Ramos (cell line): ENCODE measurements around the gene AEBP2.

Experiments
- in situ Hi-C: fragments of 300-500 bp; cut with MboI; formaldehyde crosslinking; loops from one replicate; pipeline ENCODE4 v1.14.3; 2022; ENCODE audit warnings: low sequenced_read_pairs; ENCODE audit not compliant: unreplicated experiment

The AEBP2 gene

GRCh38 chr12:19496219-19496878, 57.1 kb downstream of the AEBP2 start:
- in situ Hi-C loops: no loop called here

- in situ Hi-C loops: no loop called here
Measured at GRCh38 chr12:19498099-19498498, 58.8 kb downstream of the AEBP2 start.

DNA sequence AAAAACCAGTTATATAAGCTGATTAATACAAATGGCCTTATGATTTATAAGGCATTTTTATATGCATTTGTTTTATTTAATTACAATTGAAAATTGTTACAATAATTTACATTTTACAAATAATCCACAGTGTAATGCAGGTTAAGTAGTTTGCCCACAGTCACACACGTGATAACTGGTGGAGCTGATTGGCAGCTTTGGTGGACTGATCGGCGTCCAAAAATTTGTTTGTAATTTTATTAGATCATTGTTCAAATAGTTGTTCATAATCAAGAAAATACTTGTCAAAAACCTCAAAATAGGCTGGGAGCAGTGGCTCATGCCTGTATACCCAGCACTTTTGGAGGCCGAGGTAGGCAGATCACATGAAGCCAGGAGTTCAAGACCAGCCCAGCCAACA, 59.7 kb downstream of the AEBP2 start:
- in situ Hi-C loops: no loop called here

GRCh38 chr12:19506497-19506896, 67.2 kb downstream of the AEBP2 start:
- in situ Hi-C loops: no loop called here

DNA sequence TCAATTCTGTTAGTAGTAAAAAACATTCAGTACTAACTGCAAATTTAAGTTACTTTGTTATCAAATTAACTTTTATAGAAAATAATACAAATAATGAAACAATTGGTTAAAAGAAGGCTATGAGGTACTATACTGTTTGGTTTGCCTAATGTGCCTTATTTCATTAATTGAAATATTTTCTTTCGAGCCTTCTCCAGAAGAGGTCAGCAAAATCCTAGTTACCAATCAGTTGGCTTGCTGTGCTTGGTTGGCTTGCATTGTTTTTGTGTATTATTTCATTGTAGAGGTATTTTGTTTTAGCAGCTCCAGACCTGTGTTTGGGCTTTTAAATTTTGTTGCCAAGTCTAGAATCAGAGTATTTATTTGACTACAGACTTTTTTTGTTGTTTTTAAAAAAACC, 68.5 kb downstream of the AEBP2 start:
- in situ Hi-C loops: no loop called here

- in situ Hi-C loops: no loop called here
Measured at GRCh38 chr12:19510461-19510860, 71.2 kb downstream of the AEBP2 start.

DNA sequence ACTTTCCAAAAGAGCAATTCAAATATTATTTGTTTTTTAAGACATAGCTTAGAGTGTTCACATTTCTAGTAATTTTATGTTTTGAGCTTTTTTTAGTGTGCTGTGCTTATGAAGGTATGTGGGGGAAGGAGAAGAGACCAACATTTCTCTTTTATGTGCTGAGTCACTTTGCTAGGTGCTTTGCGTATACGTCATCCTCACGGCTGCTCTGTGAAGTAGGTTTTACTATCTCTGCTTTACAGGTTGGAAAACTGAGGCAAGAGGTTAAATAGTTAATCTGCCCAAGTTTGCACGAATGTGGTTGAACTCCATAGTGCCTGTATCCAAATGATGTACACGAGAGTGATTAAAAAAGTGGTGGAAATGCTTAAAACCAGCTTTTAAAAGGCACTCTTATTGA, 75.9 kb downstream of the AEBP2 start:
- in situ Hi-C loops: no loop called here

GRCh38 chr12:19517583-19517982, 78.3 kb downstream of the AEBP2 start:
- in situ Hi-C loops: no loop called here

DNA sequence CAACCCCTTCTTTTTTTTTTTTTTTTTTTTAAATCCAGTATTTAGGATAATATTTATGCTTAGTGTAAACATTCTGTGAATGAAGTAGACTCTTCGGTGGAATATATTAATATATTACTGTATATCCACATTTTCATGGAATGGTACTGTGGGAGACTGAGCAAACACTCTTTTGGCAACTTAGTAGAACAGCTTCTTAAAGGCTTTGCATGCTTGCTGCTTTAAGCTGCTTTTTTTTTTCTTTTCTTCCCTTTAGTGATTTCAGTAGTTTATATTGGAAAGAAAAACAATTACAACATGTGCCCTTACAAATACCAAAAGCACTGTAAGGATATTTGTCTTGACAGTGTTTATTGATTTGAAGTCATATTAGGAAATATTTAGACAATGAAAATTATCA, 78.9 kb downstream of the AEBP2 start:
- in situ Hi-C loops: no loop called here

DNA sequence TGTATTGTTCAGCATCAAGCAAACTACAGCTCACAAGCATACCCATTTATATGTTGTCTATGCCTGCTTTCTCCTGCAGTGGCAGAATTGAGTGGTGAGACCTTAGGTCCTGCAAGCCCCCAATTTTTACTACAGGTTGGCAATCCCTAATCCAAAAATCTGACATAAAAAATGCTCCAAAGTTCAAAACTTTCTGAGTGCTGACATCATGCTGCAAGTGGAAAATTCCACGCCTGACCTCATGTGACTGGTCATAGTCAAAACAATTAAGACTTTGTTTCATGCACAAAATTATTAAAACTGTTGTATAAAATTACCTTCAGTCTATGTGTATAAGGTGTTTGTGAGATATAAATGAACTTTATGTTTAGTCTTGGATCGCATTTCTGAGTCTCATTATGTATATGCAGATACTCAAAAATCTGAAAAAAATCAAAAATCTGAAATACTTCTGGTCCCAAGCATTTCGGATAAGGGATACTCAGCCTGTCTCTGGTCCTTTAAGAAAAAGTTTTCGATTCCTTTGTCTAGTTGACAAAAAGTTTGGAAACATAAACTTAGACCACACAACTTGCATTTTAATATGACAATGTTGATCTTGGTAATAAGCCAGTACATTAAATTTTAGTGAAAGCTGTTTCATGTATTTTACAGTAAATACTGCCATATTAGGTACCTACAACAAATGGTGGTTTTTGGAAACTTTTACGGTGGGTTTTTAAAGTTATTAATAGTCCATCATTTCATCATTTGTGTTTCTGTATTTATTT, 81.5 kb downstream of the AEBP2 start:
- in situ Hi-C loops: no loop called here

DNA sequence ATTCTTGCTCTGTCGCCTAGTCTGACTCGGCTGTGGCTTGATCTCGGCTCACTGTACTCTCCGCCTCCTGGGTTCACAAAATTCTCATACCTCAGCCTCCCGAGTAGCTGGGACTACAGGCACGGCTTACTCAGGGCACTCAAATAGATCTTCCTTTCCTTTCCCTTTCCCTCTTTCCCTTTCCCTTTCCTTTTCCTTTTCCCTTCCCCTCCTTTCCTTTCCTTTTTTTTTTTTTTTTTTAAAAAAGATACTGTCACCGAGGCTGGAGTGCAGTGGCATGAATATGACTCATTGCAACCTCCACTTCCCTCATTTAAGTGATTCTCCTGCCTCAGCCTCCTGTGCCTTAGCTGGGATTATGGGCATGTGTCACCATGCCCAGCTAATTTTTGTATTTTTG, 86.0 kb downstream of the AEBP2 start:
- in situ Hi-C loops: no loop called here

DNA sequence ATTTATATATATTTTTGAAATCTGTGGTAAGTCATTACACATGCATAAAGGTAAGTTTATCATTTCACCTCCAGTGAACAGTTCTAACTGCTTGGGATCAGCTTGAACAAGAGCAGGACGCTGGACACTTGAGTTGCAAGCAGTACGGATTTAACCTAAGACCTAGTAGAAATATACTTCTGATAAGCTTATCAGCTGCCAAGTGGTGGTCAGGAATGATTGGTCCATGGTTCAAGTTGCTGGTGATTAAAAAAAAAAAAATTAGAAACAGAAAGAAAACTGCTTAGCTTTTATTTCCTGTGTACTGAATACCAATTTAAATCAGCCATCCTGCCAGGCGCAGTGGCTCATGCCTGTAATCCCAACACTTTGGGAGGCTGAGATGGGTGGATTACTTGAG, 88.6 kb downstream of the AEBP2 start:
- in situ Hi-C loops: no loop called here

DNA sequence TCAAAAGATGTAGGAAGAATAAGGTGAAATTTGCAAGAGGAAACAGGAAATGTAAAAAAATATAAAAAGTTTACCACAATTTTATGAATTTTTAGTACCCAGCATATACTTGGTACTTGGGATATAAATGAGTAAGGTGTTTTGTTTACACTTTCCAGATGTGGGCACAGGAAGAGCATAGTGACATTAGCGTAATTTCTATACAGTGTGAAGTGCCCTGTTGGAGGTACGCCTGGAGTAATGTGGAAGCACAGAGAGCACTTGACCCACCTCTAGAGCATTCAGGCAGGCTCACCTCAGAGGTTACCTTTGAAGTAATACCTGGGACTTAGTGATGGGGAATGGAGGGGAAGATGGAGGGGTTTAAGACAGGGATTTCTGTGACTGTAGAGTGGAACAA, 89.5 kb downstream of the AEBP2 start:
- in situ Hi-C loops: no loop called here

GRCh38 chr12:19529951-19530636, 90.8 kb downstream of the AEBP2 start:
- in situ Hi-C loops: no loop called here

- in situ Hi-C loops: no loop called here
Measured at GRCh38 chr12:19530637-19531023, 91.3 kb downstream of the AEBP2 start.

- in situ Hi-C loops: no loop called here
Measured at GRCh38 chr12:19533567-19533966, 94.3 kb downstream of the AEBP2 start.

- in situ Hi-C loops: no loop called here
Measured at GRCh38 chr12:19539071-19539470, 99.8 kb downstream of the AEBP2 start.

- in situ Hi-C loops: no loop called here
Measured at GRCh38 chr12:19539836-19540235, 100.5 kb downstream of the AEBP2 start.

DNA sequence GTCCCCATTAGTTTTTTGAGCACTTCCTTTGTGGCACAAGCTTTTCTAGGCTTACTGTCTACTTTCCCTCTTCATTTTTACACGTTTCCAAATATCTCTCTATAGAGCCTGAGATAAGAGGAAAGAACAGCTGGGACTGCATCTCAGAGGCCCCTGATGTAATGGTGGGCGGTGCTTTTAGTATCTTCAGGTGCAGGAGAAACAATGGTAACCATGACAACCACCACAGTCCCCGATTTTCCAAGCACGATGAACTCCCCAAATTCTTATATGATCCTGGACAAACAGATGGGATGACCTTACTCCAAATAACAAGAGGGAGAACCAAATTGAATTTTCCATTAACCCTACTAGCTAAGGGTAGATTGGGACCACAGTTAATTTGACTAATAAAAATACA, 103.3 kb downstream of the AEBP2 start:
- in situ Hi-C loops: no loop called here

- in situ Hi-C loops: no loop called here
Measured at GRCh38 chr12:19544353-19544752, 105.1 kb downstream of the AEBP2 start.

DNA sequence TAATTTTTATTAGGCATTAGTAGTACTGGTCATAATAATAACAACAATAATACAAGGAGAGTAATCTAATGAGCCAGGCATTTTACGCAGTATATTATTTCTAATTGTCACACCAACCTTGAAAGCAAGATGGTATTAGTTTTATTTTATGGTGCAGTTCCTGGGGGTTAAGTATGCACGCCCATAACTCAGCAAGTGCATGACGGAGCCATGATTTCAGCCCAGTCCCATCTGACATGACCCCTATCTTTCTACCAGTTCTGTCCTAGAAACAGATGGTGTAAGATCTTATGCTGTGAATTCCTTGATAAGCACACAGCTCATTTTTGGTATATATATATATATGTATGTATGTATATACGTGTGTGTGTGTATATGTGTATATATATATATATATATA, 106.0 kb downstream of the AEBP2 start:
- in situ Hi-C loops: no loop called here
